Panc1 (cell line): Measurements from ENCODE around the gene RSPRY1. TPM values are rescaled to one million over a fixed set of nuclear protein-coding genes. Genes with fewer than 3 reads are reported as not detected.

Experiments used
- ATAC-seq: fragments of 200-7000 bp; cut with Tn5 transposase; 2 replicates; pipeline ENCODE4 v1.9.1; 2020; ENCODE audit warnings: mild to moderate bottlenecking, moderate library complexity
- BruUV-seq: library from RNA; stranded (reverse); fragments of 400-500 nt; replicated peaks from 2 replicates; lab custom pipeline; 2021; lab: Mats Ljungman, UMichigan
- CTCF ChIA-PET: fragments of 300-600 bp; sonication (Branson Sonifier 250); formaldehyde crosslinking; loops from one replicate; lab custom pipeline; 2022; ENCODE audit warnings: antibody characterized with exemption; lab: Charles Lee
- POLR2A ChIA-PET: fragments of 300-600 bp; sonication (Branson Sonifier 250); formaldehyde crosslinking; loops from one replicate; lab custom pipeline; 2022; ENCODE audit warnings: antibody characterized with exemption; lab: Charles Lee
- DNase-seq: peaks from one replicate; pipeline ENCODE4 v3.0.0-alpha.2; 2010; ENCODE audit warnings: low read depth, low spot score
- H3K27ac ChIP-seq: 2 replicates; pipeline ENCODE4 v1.5.1; 2011; ENCODE audit warnings: mild to moderate bottlenecking, low read length, inconsistent platforms
- H3K27me3 ChIP-seq: fragments of 200-500 bp; sonication (Bioruptor generic); 2 replicates; pipeline ENCODE4 v1.6.0; 2014; ENCODE audit warnings: low read length, inconsistent platforms; ENCODE audit not compliant: control insufficient read depth, insufficient read depth
- H3K36me3 ChIP-seq: fragments of 200-500 bp; sonication (Bioruptor generic); 2 replicates; pipeline ENCODE4 v1.5.1; 2014; ENCODE audit warnings: inconsistent platforms, mild to moderate bottlenecking, low read length, moderate library complexity; ENCODE audit not compliant: control insufficient read depth, insufficient read depth
- H3K4me1 ChIP-seq: 2 replicates; pipeline ENCODE4 v1.5.1; 2011; ENCODE audit warnings: inconsistent platforms, mild to moderate bottlenecking, low read length, moderate library complexity; ENCODE audit not compliant: control insufficient read depth, insufficient read depth
- H3K4me3 ChIP-seq, 2 experiments: 2 replicates each; pipeline ENCODE4 v1.5.1; 2011 to 2012; ENCODE audit warnings: low read depth in 2 of 2, low read length in 2 of 2, mild to moderate bottlenecking in 2 of 2, inconsistent platforms in 1 of 2, moderate library complexity in 1 of 2
- H3K9me3 ChIP-seq: fragments of 200-500 bp; sonication (Bioruptor generic); 2 replicates; pipeline ENCODE4 v1.5.1; 2014; ENCODE audit warnings: low read depth, mild to moderate bottlenecking, inconsistent platforms, low read length, moderate library complexity; ENCODE audit not compliant: control insufficient read depth, insufficient read depth
- CTCF ChIP-seq: fragments of 450-650 bp; IDR thresholded peaks from 2 replicates; pipeline ENCODE4 v1.5.1; 2017; ENCODE audit warnings: mild to moderate bottlenecking
- POLR2AphosphoS5 ChIP-seq: IDR thresholded peaks from 2 replicates; pipeline ENCODE4 v1.6.1; 2012; ENCODE audit warnings: mild to moderate bottlenecking, low read depth, low read length, moderate library complexity
- SIN3A ChIP-seq: IDR thresholded peaks from 2 replicates; pipeline ENCODE4 v1.6.1; 2012; ENCODE audit warnings: low read depth, mild to moderate bottlenecking, low read length, moderate library complexity, borderline replicate concordance; ENCODE audit not compliant: insufficient read depth
- TCF7L2 ChIP-seq: IDR thresholded peaks from 2 replicates; pipeline ENCODE4 v1.6.1; 2011; ENCODE audit warnings: mild to moderate bottlenecking, low read depth, low read length, inconsistent platforms
- in situ Hi-C: cut with HindIII; loops from 2 replicates; pipeline ENCODE4 v1.10.0; 2016; ENCODE audit warnings: low sequenced_read_pairs, low pct_unique_long_range_greater_than_20kb
- intact Hi-C: fragments of 100-400 bp; cut with micrococcal nuclease; formaldehyde crosslinking; loops from one replicate; pipeline ENCODE4 v1.10.0; 2022; ENCODE audit not compliant: unreplicated experiment
- total RNA-seq: library from RNA; stranded (reverse); gene quantifications from one replicate; pipeline ENCODE4 v1.2.1, GENCODE V29; 2021; ENCODE audit not compliant: unreplicated experiment
- TF ChIP-seq, protein P1 (sequence below), 2 experiments: IDR thresholded peaks; 2 replicates each; pipeline ENCODE4 v1.6.1; 2011 to 2012; ENCODE audit warnings: low read depth in 2 of 2, control low read depth in 1 of 2, low read length in 1 of 2, mild to moderate bottlenecking in 1 of 2, moderate library complexity in 1 of 2; ENCODE audit not compliant: insufficient read depth in 1 of 2

Gene RSPRY1
- total RNA-seq, 1 experiment from 2014 or later = 29.4 TPM

DNA sequence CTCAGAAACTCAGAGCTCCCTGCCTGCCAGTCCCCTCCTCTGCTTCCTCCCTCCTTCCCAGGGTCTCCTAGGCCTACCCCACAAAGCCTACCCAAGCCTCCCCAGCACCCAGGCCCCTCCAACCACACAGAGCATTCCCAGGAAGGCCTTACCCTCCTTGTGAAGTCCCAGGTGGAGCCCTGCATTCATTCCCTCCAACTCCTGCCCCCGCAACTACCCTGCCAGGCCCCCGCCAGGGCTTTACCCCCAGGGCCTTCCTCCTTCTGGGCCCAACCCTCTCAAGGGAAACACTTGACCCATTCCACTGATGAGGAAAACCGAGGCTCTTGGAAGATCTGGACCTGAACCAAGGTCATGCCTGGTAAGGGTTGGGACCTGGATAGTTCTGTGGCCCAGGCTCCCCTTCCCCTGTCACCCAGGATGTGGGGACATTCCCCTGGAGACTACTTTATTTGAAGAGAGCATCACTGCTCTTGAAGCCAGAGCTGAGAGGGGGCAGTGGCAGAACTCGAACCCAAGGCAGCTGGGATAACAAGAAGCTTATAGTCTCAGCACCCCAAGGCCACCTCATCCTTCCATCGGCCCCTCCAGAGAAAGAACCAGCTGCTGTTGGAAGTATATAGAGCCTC lies 85.9 kb downstream of the RSPRY1 start:
- Histone ChIP-seq H3K27ac (no peak overlapping the region), H3K4me1 (no peaks in the 10 kb centered on the region; the same call in 1 of the 2 replicates), H3K27me3 (no peaks in the 10 kb centered on the region), H3K9me3 (no peaks in the 10 kb centered on the region), H3K4me3 (no peak overlapping the region), H3K36me3 (no peaks in the 10 kb centered on the region)
- no peak for ATAC-seq
- TF ChIP-seq TCF7L2 (no peak), CTCF (no peak), POLR2AphosphoS5 (no peak), SIN3A (no peak)
- TF ChIP-seq, protein P1, sequence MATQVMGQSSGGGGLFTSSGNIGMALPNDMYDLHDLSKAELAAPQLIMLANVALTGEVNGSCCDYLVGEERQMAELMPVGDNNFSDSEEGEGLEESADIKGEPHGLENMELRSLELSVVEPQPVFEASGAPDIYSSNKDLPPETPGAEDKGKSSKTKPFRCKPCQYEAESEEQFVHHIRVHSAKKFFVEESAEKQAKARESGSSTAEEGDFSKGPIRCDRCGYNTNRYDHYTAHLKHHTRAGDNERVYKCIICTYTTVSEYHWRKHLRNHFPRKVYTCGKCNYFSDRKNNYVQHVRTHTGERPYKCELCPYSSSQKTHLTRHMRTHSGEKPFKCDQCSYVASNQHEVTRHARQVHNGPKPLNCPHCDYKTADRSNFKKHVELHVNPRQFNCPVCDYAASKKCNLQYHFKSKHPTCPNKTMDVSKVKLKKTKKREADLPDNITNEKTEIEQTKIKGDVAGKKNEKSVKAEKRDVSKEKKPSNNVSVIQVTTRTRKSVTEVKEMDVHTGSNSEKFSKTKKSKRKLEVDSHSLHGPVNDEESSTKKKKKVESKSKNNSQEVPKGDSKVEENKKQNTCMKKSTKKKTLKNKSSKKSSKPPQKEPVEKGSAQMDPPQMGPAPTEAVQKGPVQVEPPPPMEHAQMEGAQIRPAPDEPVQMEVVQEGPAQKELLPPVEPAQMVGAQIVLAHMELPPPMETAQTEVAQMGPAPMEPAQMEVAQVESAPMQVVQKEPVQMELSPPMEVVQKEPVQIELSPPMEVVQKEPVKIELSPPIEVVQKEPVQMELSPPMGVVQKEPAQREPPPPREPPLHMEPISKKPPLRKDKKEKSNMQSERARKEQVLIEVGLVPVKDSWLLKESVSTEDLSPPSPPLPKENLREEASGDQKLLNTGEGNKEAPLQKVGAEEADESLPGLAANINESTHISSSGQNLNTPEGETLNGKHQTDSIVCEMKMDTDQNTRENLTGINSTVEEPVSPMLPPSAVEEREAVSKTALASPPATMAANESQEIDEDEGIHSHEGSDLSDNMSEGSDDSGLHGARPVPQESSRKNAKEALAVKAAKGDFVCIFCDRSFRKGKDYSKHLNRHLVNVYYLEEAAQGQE (IDR thresholded peaks at IDR 0.05; ENCODE audit: insufficient read depth in 1 of 2, low read depth in 2 of 2, low read length in 1 of 2) = no peak
- no TSS peak for BruUV-seq
- in situ Hi-C loops (no loop called here), intact Hi-C loops (no loop called here)
- CTCF ChIA-PET = no interaction called here
- DNase-seq = no peak
- POLR2A ChIA-PET = no interaction called here

GRCh38 chr16:57273359-57273758 lies 87.2 kb downstream of the RSPRY1 start:
- no peak overlapping the region for H3K4me3 ChIP-seq
- DNase-seq (no peak), ATAC-seq (no peak)
- no peaks in the 10 kb centered on the region for H3K36me3 ChIP-seq
- H3K4me1 ChIP-seq = no peaks in the 10 kb centered on the region
- no peaks in the 10 kb centered on the region for H3K27me3 ChIP-seq
- H3K27ac ChIP-seq = no peak overlapping the region
- POLR2A ChIA-PET = no interaction called here
- in situ Hi-C loops (no loop called here), intact Hi-C loops (no loop called here)
- CTCF ChIA-PET = interaction anchor here (0.6 kb wide), 1 partner anchor 150 kb away, joined by 6 read pairs; no protein-coding TSS in a partner anchor
- BruUV-seq = no TSS peak
- no peak for TF ChIP-seq TCF7L2
- TF ChIP-seq POLR2AphosphoS5 = no peak
- TF ChIP-seq CTCF = no peak
- TF ChIP-seq, protein P1 (IDR thresholded peaks at IDR 0.05; ENCODE audit: insufficient read depth in 1 of 2, low read depth in 2 of 2, low read length in 1 of 2) = no peak
- TF ChIP-seq SIN3A = no peak
- no peaks in the 10 kb centered on the region for H3K9me3 ChIP-seq
